ENCODE results near the gene PARD3.

GRCh38 chr10:34593374-34593890 is 221.7 kb downstream of the PARD3 start:
- TF ChIP-seq MAX (IDR thresholded peaks at IDR 0.05; ENCODE audit: low read depth, low read length) (no peak), POLR2AphosphoS5 (IDR thresholded peaks at IDR 0.05; ENCODE audit: low read length) (no peak), BACH1 (IDR thresholded peaks at IDR 0.05; ENCODE audit: borderline replicate concordance) (no peak), CEBPZ (IDR thresholded peaks at IDR 0.05; ENCODE audit: low read depth, low read length) (no peak), TCF12 (IDR thresholded peaks at IDR 0.05; ENCODE audit: low read depth, low read length) (no peak), CTCF (IDR thresholded peaks at IDR 0.05 in 2 of 3, conservative IDR thresholded peaks at IDR 0.05 in 1 of 3; ENCODE audit: control insufficient read depth in 2 of 3, extremely low read depth in 1 of 3, insufficient read depth in 1 of 3, low read depth in 3 of 3, low read length in 3 of 3) (no peak), SRF (IDR thresholded peaks at IDR 0.05; ENCODE audit: low read depth in 2 of 2, low read length in 2 of 2) (no peak), EP300 (IDR thresholded peaks at IDR 0.05; ENCODE audit: borderline replicate concordance in 1 of 2, control insufficient read depth in 1 of 2, low read depth in 2 of 2, low read length in 2 of 2) (no peak), IKZF1 (conservative IDR thresholded peaks at IDR 0.05) (no peak)

Measured in GM12878 (cell line).